Measurements from ENCODE around the gene DENND1A.
"Not testable (repeated sequence)": the region's sequence is repeated elsewhere in the genome, so short reads cannot be mapped to it uniquely, and the experiment has no call there.

DENND1A gene

GRCh38 chr9:123437201-123437600 is 492.7 kb downstream of the DENND1A start:
- FAIRE-seq, result no peak

GRCh38 chr9:123435471-123435870 is 494.5 kb downstream of the DENND1A start:
- no peak for TF ChIP-seq CTCF (IDR thresholded peaks at IDR 0.05; ENCODE audit: insufficient read depth, missing control alignments)
- DNase-seq (ENCODE audit: insufficient read length, low spot score) (no peak), FAIRE-seq (no peak)

More at GRCh38 chr9:123437201-123437600, 492.7 kb downstream of the DENND1A start:
- no peak for DNase-seq (ENCODE audit: insufficient read length, low spot score)
- no peak for TF ChIP-seq CTCF (IDR thresholded peaks at IDR 0.05; ENCODE audit: insufficient read depth, missing control alignments)

- DNase-seq (ENCODE audit: insufficient read length, low spot score), result no peak
- no peak for TF ChIP-seq CTCF (IDR thresholded peaks at IDR 0.05; ENCODE audit: insufficient read depth, missing control alignments)
- FAIRE-seq, result no peak
Observed at GRCh38 chr9:123434619-123435240, 495.2 kb downstream of the DENND1A start.

- DNase-seq (ENCODE audit: insufficient read length, low spot score) (no peak), FAIRE-seq (no peak)
- TF ChIP-seq CTCF (IDR thresholded peaks at IDR 0.05; ENCODE audit: insufficient read depth, missing control alignments), result no peak
Observed at GRCh38 chr9:123432331-123433236, 497.3 kb downstream of the DENND1A start.

- no peak for TF ChIP-seq CTCF (IDR thresholded peaks at IDR 0.05; ENCODE audit: insufficient read depth, missing control alignments)
- FAIRE-seq, result no peak
Observed at GRCh38 chr9:123431581-123431980, 498.3 kb downstream of the DENND1A start.

GRCh38 chr9:123428450-123428849 is 501.5 kb downstream of the DENND1A start:
- not testable (repeated sequence) for DNase-seq (ENCODE audit: insufficient read length, low spot score); FAIRE-seq

More at GRCh38 chr9:123431581-123431980, 498.3 kb downstream of the DENND1A start:
- no peak for DNase-seq (ENCODE audit: insufficient read length, low spot score)

GRCh38 chr9:123426406-123426805 is 503.5 kb downstream of the DENND1A start:
- no peak for TF ChIP-seq CTCF (IDR thresholded peaks at IDR 0.05; ENCODE audit: insufficient read depth, missing control alignments)
- no peak for FAIRE-seq

More at GRCh38 chr9:123426406-123426805, 503.5 kb downstream of the DENND1A start:
- DNase-seq (ENCODE audit: insufficient read length, low spot score), result no peak

All from D721Med (cell line).